ENCODE measurements around the gene CLIP2.

Gene CLIP2

GRCh38 chr7:74344786-74345185 lies 55.6 kb downstream of the CLIP2 start:
- Histone ChIP-seq H2AFZ (ENCODE audit: low read depth, low read length) (no peak overlapping the region), H3K36me3 (ENCODE audit: insufficient read depth, low read length) (peaks cover 5% of the 10 kb centered on the region; the same call in 1 of the 2 replicates), H3K4me1 (ENCODE audit: insufficient read depth, low read length) (no peaks in the 10 kb centered on the region), H4K20me1 (ENCODE audit: insufficient read depth, low read length) (no peaks in the 10 kb centered on the region), H3K79me2 (ENCODE audit: insufficient read depth, low read length) (no peaks in the 10 kb centered on the region), H3K9ac (ENCODE audit: low read depth, low read length) (no peak overlapping the region), H3K4me3 (ENCODE audit: low read depth in 1 of 2, low read length in 2 of 2) (no peak overlapping the region), H3K9me3 (ENCODE audit: insufficient read depth, low read length, severe bottlenecking) (no peaks in the 10 kb centered on the region), H3K27ac (ENCODE audit: low read length) (no peak overlapping the region), H3K4me2 (ENCODE audit: insufficient read depth, low read length) (no peak overlapping the region), H3K27me3 (ENCODE audit: insufficient read depth, low read length, poor library complexity) (no peaks in the 10 kb centered on the region)
- ATAC-seq (ENCODE audit: insufficient read depth, low read depth) (no peak), DNase-seq (no peak)
- TF ChIP-seq EZH2 (IDR thresholded peaks at IDR 0.05; ENCODE audit: borderline replicate concordance, low read depth, low read length, severe bottlenecking) (no peak), CTCF (IDR thresholded peaks at IDR 0.05; ENCODE audit: borderline replicate concordance, extremely low read depth, low read length, poor library complexity, severe bottlenecking) (no peak)

GRCh38 chr7:74345970-74346369 lies 56.8 kb downstream of the CLIP2 start:
- no peaks in the 10 kb centered on the region for H3K9me3 ChIP-seq (ENCODE audit: insufficient read depth, low read length, severe bottlenecking)
- no peak overlapping the region for H2AFZ ChIP-seq (ENCODE audit: low read depth, low read length)
- H3K27ac ChIP-seq (ENCODE audit: low read length), result no peak overlapping the region
- H3K9ac ChIP-seq (ENCODE audit: low read depth, low read length), result no peak overlapping the region
- H3K4me2 ChIP-seq (ENCODE audit: insufficient read depth, low read length), result no peak overlapping the region
- no peaks in the 10 kb centered on the region for H3K27me3 ChIP-seq (ENCODE audit: insufficient read depth, low read length, poor library complexity)
- TF ChIP-seq CTCF (IDR thresholded peaks at IDR 0.05; ENCODE audit: borderline replicate concordance, extremely low read depth, low read length, poor library complexity, severe bottlenecking) (no peak), EZH2 (IDR thresholded peaks at IDR 0.05; ENCODE audit: borderline replicate concordance, low read depth, low read length, severe bottlenecking) (no peak)
- peaks cover 5% of the 10 kb centered on the region; the same call in 1 of the 2 replicates for H3K36me3 ChIP-seq (ENCODE audit: insufficient read depth, low read length)
- H3K4me3 ChIP-seq (ENCODE audit: low read depth in 1 of 2, low read length in 2 of 2), result no peak overlapping the region
- H3K79me2 ChIP-seq (ENCODE audit: insufficient read depth, low read length), result no peaks in the 10 kb centered on the region
- no peak for DNase-seq
- no peaks in the 10 kb centered on the region for H3K4me1 ChIP-seq (ENCODE audit: insufficient read depth, low read length)
- no peak for ATAC-seq (ENCODE audit: insufficient read depth, low read depth)
- H4K20me1 ChIP-seq (ENCODE audit: insufficient read depth, low read length), result no peaks in the 10 kb centered on the region

- Histone ChIP-seq H3K4me1 (ENCODE audit: insufficient read depth, low read length) (no peaks in the 10 kb centered on the region), H3K4me3 (ENCODE audit: low read depth in 1 of 2, low read length in 2 of 2) (no peak overlapping the region), H3K4me2 (ENCODE audit: insufficient read depth, low read length) (no peak overlapping the region), H4K20me1 (ENCODE audit: insufficient read depth, low read length) (no peaks in the 10 kb centered on the region), H3K79me2 (ENCODE audit: insufficient read depth, low read length) (no peaks in the 10 kb centered on the region), H3K9ac (ENCODE audit: low read depth, low read length) (no peak overlapping the region), H2AFZ (ENCODE audit: low read depth, low read length) (no peak overlapping the region), H3K27ac (ENCODE audit: low read length) (no peak overlapping the region), H3K27me3 (ENCODE audit: insufficient read depth, low read length, poor library complexity) (no peaks in the 10 kb centered on the region), H3K36me3 (ENCODE audit: insufficient read depth, low read length) (peaks cover 9% of the 10 kb centered on the region), H3K9me3 (ENCODE audit: insufficient read depth, low read length, severe bottlenecking) (no peaks in the 10 kb centered on the region)
- ATAC-seq (ENCODE audit: insufficient read depth, low read depth) (no peak), DNase-seq (no peak)
- TF ChIP-seq CTCF (IDR thresholded peaks at IDR 0.05; ENCODE audit: borderline replicate concordance, extremely low read depth, low read length, poor library complexity, severe bottlenecking) (no peak), EZH2 (IDR thresholded peaks at IDR 0.05; ENCODE audit: borderline replicate concordance, low read depth, low read length, severe bottlenecking) (no peak)
These were observed 60.4 kb downstream of the CLIP2 start for GRCh38 chr7:74349621-74350020.

GRCh38 chr7:74350751-74351150 lies 61.5 kb downstream of the CLIP2 start:
- Histone ChIP-seq H3K4me2 (ENCODE audit: insufficient read depth, low read length) (no peak overlapping the region), H3K9ac (ENCODE audit: low read depth, low read length) (no peak overlapping the region), H2AFZ (ENCODE audit: low read depth, low read length) (no peak overlapping the region), H3K27me3 (ENCODE audit: insufficient read depth, low read length, poor library complexity) (no peaks in the 10 kb centered on the region), H3K27ac (ENCODE audit: low read length) (no peak overlapping the region), H4K20me1 (ENCODE audit: insufficient read depth, low read length) (no peaks in the 10 kb centered on the region), H3K9me3 (ENCODE audit: insufficient read depth, low read length, severe bottlenecking) (no peaks in the 10 kb centered on the region), H3K36me3 (ENCODE audit: insufficient read depth, low read length) (peaks cover 11% of the 10 kb centered on the region; the same call in 1 of the 2 replicates), H3K4me1 (ENCODE audit: insufficient read depth, low read length) (no peaks in the 10 kb centered on the region), H3K4me3 (ENCODE audit: low read depth in 1 of 2, low read length in 2 of 2) (no peak overlapping the region), H3K79me2 (ENCODE audit: insufficient read depth, low read length) (no peaks in the 10 kb centered on the region)
- ATAC-seq (ENCODE audit: insufficient read depth, low read depth), result no peak
- TF ChIP-seq EZH2 (IDR thresholded peaks at IDR 0.05; ENCODE audit: borderline replicate concordance, low read depth, low read length, severe bottlenecking) (no peak), CTCF (IDR thresholded peaks at IDR 0.05; ENCODE audit: borderline replicate concordance, extremely low read depth, low read length, poor library complexity, severe bottlenecking) (no peak)
- no peak for DNase-seq
